HG02610 (cell line): ENCODE measurements around the gene PPARA.

Source experiments
- ATAC-seq: cut with Tn5 transposase; IDR thresholded peaks from one replicate; pipeline ENCODE4 v1.9.1; 2021; ENCODE audit warnings: mild to moderate bottlenecking, moderate library complexity; ENCODE audit not compliant: unreplicated experiment

Gene PPARA

GRCh38 chr22:46150034-46150654 is at the start of gene PPARA:
Gene PPARA, plus strand, starts transcription at chr22:46150526. Its CDS starts 47,858 bp downstream, at chr22:46198384.
- peak; percentile 66 for ATAC-seq

GRCh38 chr22:46102159-46102558 is 48.2 kb upstream of the PPARA start:
- no peak for ATAC-seq

DNA sequence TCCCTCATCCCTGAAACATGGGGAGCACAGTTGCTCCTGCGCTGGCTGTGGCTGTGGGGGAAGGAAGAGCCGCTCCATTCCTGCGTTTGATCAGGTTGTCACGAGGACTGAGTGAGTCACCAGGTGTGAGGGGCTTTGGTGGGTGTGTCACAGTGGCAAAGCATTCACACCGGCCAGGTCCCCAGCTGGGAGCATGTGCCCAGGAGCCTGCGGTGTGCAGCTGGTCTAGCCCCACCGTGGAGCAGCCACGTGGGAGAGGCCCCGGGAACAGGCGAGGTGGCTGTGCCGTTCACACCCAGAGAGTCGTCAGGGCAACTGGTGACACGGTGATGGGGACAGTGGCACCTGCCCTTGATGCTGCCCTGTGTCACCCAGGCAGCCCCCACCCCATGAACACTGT is 47.6 kb upstream of the PPARA start:
- ATAC-seq, result no peak

DNA sequence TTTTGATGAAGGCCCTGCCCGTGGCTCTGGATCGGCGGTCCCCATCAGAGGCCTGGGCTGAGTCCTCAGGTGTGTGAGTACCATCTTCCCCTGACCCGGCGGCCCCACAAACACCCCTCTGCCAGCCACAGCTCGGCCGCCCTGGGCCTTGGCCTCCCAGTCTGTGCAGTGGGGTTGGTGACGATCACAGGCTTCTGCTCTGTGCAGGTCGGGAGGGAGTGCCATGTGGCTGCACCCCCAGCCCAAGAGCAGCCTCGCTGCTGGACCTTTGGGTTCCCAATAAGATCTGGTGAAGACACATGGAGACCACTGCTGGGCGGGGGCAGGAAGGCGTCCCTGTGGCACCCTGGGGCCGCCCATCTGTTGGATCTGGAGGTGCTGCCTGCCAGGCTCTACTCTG is 47.1 kb upstream of the PPARA start:
- ATAC-seq, result no peak

DNA sequence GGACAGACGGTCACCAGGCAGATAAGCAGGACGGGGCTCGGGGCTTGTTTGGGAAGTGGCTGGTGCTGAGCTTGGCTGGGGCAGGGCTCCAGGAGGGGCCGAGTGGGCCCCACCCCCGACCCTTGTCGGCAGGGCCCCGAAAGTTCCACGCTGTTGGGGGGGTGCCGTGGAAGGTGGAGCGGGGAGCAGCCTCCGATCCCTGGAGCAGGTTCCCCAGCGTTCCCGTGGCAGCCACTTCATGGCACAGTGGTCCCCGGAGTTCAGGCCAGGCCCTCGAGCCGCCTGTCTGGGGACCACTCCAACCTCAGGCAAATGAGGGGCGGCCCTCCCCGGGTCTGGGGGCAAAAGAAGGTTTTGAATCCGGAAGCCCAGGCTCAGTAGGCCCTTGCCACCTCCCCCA is 46.7 kb upstream of the PPARA start:
- ATAC-seq, result no peak

- no peak for ATAC-seq
These were observed 46.0 kb upstream of the PPARA start for GRCh38 chr22:46104170-46104880.

- no peak for ATAC-seq
These were observed 45.3 kb upstream of the PPARA start for GRCh38 chr22:46104881-46105493.

DNA sequence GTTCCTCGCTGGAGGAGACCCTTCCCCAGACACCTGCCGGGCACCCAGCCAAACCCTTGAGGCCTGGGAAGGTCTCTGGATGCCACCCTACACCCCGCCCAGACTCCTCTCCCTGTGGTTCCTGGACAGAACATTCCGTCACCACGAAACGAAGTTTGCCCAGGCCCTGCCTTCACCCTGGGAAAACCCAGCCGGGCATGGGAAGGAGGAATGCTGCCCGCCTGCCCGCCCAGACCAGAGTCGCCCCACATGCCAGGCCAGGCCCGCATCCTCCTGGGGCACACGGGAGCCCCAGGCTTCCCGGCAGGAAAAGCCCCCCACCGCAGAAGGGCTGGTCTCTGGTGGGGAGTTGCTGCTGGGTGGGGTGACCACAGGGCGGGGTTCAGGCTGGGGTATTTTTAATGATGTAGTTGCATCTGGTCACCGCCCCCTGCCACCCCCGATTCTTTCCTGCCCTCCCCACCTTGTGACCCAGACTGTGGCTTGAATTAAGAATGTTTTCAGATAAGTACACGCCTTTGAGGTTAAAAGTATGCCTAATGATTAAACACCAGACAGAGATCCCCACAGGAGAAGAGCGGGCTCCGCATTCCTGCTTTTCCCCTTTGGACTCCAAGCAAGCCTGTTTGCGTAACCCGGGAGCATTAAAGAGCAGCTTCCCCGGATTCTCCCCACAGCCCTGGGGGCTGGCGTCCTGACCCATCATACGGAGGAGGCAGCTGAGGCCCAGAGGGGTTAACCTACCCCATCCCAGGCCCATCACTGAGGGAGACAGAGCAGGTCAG is 44.6 kb upstream of the PPARA start:
- no peak for ATAC-seq

DNA sequence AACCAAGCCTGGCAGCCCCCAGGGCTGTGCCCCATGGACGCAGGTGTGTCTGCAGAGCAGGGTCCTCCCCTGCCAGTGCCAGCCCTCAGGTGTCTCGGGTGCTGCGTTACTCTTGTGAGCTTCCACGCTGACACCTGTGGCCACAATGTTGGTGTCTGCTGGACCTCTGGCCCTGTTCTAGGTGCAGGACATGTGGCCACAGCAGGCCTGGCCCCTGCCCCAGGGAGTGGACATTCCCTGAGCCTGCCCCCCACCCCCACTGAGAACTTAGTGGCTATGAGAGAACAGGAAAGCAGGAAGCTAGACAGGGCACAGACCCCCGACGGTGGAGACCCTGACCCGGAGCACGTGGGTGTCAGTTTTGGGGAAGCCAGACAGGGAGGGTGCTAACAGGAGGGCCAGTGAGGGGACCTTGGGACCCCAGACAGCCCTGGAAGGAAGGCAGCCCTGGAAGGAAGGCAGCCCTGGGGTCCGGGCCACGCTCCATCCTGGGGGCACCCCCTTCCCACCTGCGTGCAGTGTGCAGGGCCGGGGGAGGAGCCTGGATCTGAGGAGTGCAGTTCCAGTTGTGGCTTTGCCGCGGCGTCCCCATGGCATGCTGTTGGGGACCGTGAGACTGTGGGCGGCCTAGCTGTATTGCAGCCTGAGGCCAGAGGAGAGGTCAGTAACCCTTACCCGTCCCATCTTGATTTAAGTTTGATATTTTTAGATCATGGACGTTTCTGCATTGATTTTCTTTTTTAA is 43.9 kb upstream of the PPARA start:
- no peak for ATAC-seq

DNA sequence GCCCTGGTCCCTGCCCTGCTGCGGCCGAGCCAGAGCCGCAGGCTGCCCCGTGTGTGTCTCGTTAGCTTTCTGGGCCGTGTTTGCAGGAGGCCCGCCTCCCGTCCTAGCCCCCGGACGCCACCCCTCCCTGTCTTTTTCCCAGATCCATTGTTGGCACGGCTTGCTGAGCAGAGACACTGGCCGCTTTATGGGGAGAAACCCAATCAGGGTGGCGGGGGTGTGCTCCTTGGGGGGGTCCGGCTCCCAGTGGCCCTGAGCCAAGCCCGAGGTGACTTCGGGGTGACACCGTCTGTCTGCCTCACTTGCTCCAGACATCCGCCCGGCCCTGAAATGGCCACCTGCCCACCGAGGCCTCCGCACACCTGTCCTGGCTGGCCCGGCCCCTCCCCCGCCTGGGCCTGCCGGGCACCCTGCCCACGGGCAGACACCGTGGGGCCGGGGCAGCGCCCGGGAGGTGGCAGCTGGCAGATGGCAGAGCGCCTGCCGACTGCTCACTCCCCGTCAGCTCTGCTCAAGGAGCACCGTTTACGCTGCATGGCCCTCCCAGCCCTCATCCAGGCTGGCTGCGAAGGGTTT is 43.1 kb upstream of the PPARA start:
- ATAC-seq, result no peak

DNA sequence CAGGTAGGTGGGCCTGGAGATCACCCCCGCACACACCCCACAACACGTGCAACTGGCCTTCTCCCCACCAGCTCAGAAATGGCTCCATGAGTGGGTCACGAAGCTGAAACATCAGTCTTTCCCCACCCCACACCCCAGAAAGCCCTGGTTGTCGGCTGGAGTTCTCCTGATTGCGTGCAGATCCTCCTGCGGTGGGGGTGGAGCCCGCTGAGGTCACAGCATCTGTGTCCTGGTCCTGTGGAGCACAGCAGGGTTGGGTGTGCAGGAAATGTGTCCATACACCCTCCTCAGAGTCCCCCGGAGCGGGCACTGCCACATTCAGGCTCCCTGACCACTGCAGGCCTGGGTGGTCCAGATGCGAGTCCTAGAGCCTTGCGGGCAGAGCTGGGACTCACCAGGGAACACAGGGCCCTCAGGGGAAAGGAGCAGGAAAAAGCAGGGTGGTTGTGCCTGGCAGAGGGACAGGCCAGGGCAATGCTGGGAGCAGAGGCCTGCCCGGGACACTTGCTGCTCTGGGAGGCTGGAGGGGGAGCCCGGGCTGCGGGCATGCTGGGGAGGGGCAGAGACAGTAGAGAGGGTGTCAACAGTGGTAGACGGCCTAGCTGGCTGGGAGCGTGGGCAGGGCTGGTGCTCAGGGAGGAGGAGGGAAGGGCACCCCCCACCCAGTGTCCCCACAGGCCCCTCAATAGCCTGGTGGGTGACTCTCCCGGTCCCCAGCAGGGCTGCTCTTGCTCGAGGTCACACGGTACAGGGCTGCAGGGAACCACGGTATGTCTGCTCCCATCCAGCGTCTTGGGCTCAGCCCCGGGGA is 42.4 kb upstream of the PPARA start:
- ATAC-seq, result no peak

GRCh38 chr22:46108564-46109473 is 41.5 kb upstream of the PPARA start:
- ATAC-seq, result no peak

- ATAC-seq, result no peak
These were observed 40.8 kb upstream of the PPARA start for GRCh38 chr22:46109474-46110003.

DNA sequence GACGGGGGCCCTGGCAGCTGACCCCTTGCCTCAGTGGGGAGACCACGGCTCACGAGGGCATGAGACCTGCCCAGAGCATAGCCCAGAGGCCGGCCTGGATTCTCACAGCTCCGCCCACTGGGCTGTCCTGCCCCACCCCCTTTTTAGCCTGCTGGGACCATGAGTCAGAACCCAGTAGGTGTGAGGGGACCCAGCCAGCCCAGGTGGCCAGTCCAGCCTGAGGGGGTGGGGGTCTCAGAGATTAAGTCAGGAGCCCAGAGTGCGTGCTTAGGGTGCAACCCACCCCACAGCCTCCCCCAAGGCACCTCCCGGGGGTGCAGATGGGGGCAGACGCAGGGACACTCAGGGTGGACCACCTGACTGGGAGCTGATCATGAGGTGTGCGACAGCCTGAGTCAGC is 40.1 kb upstream of the PPARA start:
- ATAC-seq, result no peak

GRCh38 chr22:46111645-46112306 is 38.5 kb upstream of the PPARA start:
- no peak for ATAC-seq

- ATAC-seq, result no peak
These were observed 37.9 kb upstream of the PPARA start for GRCh38 chr22:46112405-46112804.

GRCh38 chr22:46113110-46113909 is 37.0 kb upstream of the PPARA start:
- ATAC-seq, result no peak
